Fibroblast of lung (primary cell): Measurements from ENCODE around the gene HECW1. TPM values are rescaled to one million over a fixed set of nuclear protein-coding genes. Genes with fewer than 3 reads are reported as not detected.

ENCODE experiments used
- DNase-seq, 2 donors: peaks; one replicate each; pipeline versions ENCODE4 v3.0.0 to v3.0.0-alpha.2; 2010; ENCODE audit warnings: low read depth in 2 of 2
- H2AFZ ChIP-seq: 2 replicates; pipeline ENCODE4 v1.5.1; 2012; ENCODE audit warnings: low read length, control low read depth, inconsistent platforms
- H3K27ac ChIP-seq: 2 replicates; pipeline ENCODE4 v1.5.1; 2011; ENCODE audit warnings: low read length, control low read depth; ENCODE audit not compliant: insufficient read depth
- H3K27me3 ChIP-seq: 2 replicates; pipeline ENCODE4 v1.5.1; 2011; ENCODE audit warnings: mild to moderate bottlenecking, low read length; ENCODE audit not compliant: control insufficient read depth, insufficient read depth
- H3K36me3 ChIP-seq: 2 replicates; pipeline ENCODE4 v1.5.1; 2011; ENCODE audit warnings: low read length; ENCODE audit not compliant: control insufficient read depth, insufficient read depth
- H3K4me1 ChIP-seq: 2 replicates; pipeline ENCODE4 v1.5.1; 2011; ENCODE audit warnings: low read length; ENCODE audit not compliant: control insufficient read depth, insufficient read depth; ENCODE audit errors: extremely low read depth
- H3K4me2 ChIP-seq: 2 replicates; pipeline ENCODE4 v1.5.1; 2011; ENCODE audit warnings: low read length, control low read depth; ENCODE audit not compliant: insufficient read depth; ENCODE audit errors: extremely low read depth
- H3K4me3 ChIP-seq, 4 experiments: fragments of 200-600 bp in 1 of 4; sonication (generic) in 1 of 4; replicated peaks in 1 of 4; 2 replicates each; pipeline ENCODE4 v1.5.1; 2011 to 2016; ENCODE audit warnings: low read length in 4 of 4, low read depth in 3 of 4, mild to moderate bottlenecking in 3 of 4, control low read depth in 2 of 4, inconsistent platforms in 1 of 4, mixed read lengths in 1 of 4; ENCODE audit not compliant: insufficient read depth in 1 of 4; ENCODE audit errors: control extremely low read depth in 1 of 4
- H3K79me2 ChIP-seq: 2 replicates; pipeline ENCODE4 v1.5.1; 2012; ENCODE audit warnings: mild to moderate bottlenecking, low read length, inconsistent platforms; ENCODE audit not compliant: control insufficient read depth, insufficient read depth
- H3K9ac ChIP-seq: 2 replicates; pipeline ENCODE4 v1.5.1; 2011; ENCODE audit warnings: mild to moderate bottlenecking, low read length, control low read depth; ENCODE audit not compliant: insufficient read depth
- H3K9me3 ChIP-seq: 2 replicates; pipeline ENCODE4 v1.5.1; 2012; ENCODE audit warnings: low read depth, low read length; ENCODE audit not compliant: control insufficient read depth, insufficient read depth
- H4K20me1 ChIP-seq: 2 replicates; pipeline ENCODE4 v1.5.1; 2011; ENCODE audit warnings: low read length; ENCODE audit not compliant: control insufficient read depth, insufficient read depth; ENCODE audit errors: extremely low read depth
- EZH2 ChIP-seq: IDR thresholded peaks from 2 replicates; pipeline ENCODE4 v1.5.1; 2012; ENCODE audit warnings: low read length, control low read depth, mild to moderate bottlenecking; ENCODE audit errors: missing control alignments
- polyA plus RNA-seq, 2 donors: library from polyadenylated mRNA; depleted of rRNA in 1 of 2; stranded (reverse) in 1 of 2; unstranded in 1 of 2; fragments of >200 nt; gene quantifications; 2 replicates each; pipeline ENCODE4 v1.2.1, GENCODE V29; 2011 to 2012; ENCODE audit warnings: missing spikeins in 1 of 2
- total RNA-seq: library from RNA; depleted of rRNA; stranded (reverse); fragments of >200 nt; gene quantifications from 2 replicates; pipeline ENCODE4 v1.2.1, GENCODE V29; 2014
- TF ChIP-seq, protein P1 (sequence below), 2 donors: IDR thresholded peaks in 1 of 2; conservative IDR thresholded peaks in 1 of 2; 1 replicate in 1 of 2; 2 replicates in 1 of 2; pipeline ENCODE4 v1.5.1; 2011 to 2012; ENCODE audit warnings: low read length in 2 of 2, control low read depth in 1 of 2, inconsistent platforms in 1 of 2, low read depth in 1 of 2, mild to moderate bottlenecking in 1 of 2

HECW1 gene
- total and polyA plus RNA-seq, 2 donors (not counting 1 experiment from before 2014, with no cell fraction given), result 1.1 to 6.1 TPM

DNA sequence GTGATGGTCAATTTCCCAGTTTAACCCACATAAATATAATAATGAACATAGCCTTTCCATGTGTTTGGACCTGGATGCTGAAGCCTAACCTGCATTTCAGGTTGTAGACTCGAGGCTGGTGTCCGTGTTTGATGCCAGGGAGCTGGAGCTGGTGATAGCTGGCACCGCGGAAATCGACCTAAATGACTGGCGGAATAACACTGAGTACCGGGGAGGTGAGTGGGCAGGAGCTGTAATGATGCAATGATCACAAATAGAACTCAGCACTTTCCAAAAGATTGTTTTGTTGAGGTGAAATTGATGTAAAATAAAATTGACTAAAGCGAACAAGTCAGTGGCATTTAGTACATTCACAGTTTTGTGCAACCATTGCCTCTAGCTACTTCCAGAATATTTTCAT, 439.7 kb downstream of the HECW1 start:
- DNase-seq, result no peak
- no peak overlapping the region for H3K9ac ChIP-seq
- no peak overlapping the region for H3K27ac ChIP-seq
- H3K4me1 ChIP-seq, result no peaks in the 10 kb centered on the region
- no peaks in the 10 kb centered on the region for H3K9me3 ChIP-seq
- TF ChIP-seq, protein P1, sequence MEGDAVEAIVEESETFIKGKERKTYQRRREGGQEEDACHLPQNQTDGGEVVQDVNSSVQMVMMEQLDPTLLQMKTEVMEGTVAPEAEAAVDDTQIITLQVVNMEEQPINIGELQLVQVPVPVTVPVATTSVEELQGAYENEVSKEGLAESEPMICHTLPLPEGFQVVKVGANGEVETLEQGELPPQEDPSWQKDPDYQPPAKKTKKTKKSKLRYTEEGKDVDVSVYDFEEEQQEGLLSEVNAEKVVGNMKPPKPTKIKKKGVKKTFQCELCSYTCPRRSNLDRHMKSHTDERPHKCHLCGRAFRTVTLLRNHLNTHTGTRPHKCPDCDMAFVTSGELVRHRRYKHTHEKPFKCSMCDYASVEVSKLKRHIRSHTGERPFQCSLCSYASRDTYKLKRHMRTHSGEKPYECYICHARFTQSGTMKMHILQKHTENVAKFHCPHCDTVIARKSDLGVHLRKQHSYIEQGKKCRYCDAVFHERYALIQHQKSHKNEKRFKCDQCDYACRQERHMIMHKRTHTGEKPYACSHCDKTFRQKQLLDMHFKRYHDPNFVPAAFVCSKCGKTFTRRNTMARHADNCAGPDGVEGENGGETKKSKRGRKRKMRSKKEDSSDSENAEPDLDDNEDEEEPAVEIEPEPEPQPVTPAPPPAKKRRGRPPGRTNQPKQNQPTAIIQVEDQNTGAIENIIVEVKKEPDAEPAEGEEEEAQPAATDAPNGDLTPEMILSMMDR (conservative IDR thresholded peaks at IDR 0.05 in 1 of 2, IDR thresholded peaks at IDR 0.05 in 1 of 2; ENCODE audit: low read depth in 1 of 2, low read length in 2 of 2), result no peak
- TF ChIP-seq EZH2, result no peak
- no peaks in the 10 kb centered on the region for H3K36me3 ChIP-seq
- H4K20me1 ChIP-seq, result no peaks in the 10 kb centered on the region
- H3K27me3 ChIP-seq, result no peaks in the 10 kb centered on the region
- H3K4me3 ChIP-seq, result no peak overlapping the region
- no peak overlapping the region for H3K4me2 ChIP-seq
- no peak overlapping the region for H2AFZ ChIP-seq
- H3K79me2 ChIP-seq, result no peaks in the 10 kb centered on the region

DNA sequence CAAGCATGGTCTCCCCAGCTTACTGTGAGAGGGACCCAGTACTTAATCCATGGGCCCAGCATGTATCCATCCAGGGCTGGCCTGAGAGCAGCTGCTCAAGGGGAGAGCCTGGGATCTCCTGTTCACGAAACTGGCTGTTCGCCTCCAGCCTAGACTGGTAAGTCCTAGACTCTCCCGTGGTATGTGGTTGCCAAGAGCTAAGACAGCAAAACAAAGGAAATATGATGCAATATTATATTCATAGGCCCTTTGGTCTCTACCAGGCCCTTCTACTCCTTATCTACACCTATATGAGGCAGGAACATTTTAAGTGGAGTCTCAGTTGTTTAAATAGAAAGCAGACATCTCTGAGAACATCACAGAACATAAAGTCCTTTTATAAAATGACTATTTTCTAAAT, 441.6 kb downstream of the HECW1 start:
- TF ChIP-seq, protein P1 (conservative IDR thresholded peaks at IDR 0.05 in 1 of 2, IDR thresholded peaks at IDR 0.05 in 1 of 2; ENCODE audit: low read depth in 1 of 2, low read length in 2 of 2), result no peak
- H3K27me3 ChIP-seq, result no peaks in the 10 kb centered on the region
- H2AFZ ChIP-seq, result no peak overlapping the region
- no peaks in the 10 kb centered on the region for H3K36me3 ChIP-seq
- H3K4me1 ChIP-seq, result no peaks in the 10 kb centered on the region
- no peaks in the 10 kb centered on the region for H3K9me3 ChIP-seq
- no peaks in the 10 kb centered on the region for H4K20me1 ChIP-seq
- H3K4me2 ChIP-seq, result no peak overlapping the region
- no peak overlapping the region for H3K27ac ChIP-seq
- no peak overlapping the region for H3K4me3 ChIP-seq
- peak; percentile 23 to 53 for DNase-seq
- H3K79me2 ChIP-seq, result no peaks in the 10 kb centered on the region
- H3K9ac ChIP-seq, result no peak overlapping the region

DNA sequence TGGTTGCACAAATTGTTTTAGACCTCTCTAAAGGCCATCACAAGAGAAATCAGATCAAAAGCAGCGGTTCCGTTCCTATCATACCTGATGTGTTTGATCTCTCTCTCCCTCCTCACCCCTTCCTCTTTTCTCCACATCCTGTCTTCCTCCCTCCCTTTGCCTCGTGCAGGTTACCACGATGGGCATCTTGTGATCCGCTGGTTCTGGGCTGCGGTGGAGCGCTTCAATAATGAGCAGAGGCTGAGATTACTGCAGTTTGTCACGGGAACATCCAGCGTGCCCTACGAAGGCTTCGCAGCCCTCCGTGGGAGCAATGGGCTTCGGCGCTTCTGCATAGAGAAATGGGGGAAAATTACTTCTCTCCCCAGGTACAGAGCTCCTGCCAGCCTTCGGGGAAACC, 442.0 kb downstream of the HECW1 start:
- no peaks in the 10 kb centered on the region for H3K36me3 ChIP-seq
- H3K4me2 ChIP-seq, result no peak overlapping the region
- H3K4me1 ChIP-seq, result no peaks in the 10 kb centered on the region
- H3K27ac ChIP-seq, result no peak overlapping the region
- no peak overlapping the region for H2AFZ ChIP-seq
- H3K79me2 ChIP-seq, result no peaks in the 10 kb centered on the region
- DNase-seq, result no peak
- no peaks in the 10 kb centered on the region for H3K27me3 ChIP-seq
- H3K9ac ChIP-seq, result no peak overlapping the region
- TF ChIP-seq, protein P1 (conservative IDR thresholded peaks at IDR 0.05 in 1 of 2, IDR thresholded peaks at IDR 0.05 in 1 of 2; ENCODE audit: low read depth in 1 of 2, low read length in 2 of 2), result no peak
- no peak for TF ChIP-seq EZH2
- no peaks in the 10 kb centered on the region for H3K9me3 ChIP-seq
- H4K20me1 ChIP-seq, result no peaks in the 10 kb centered on the region
- no peak overlapping the region for H3K4me3 ChIP-seq
